ENCODE measurements around the gene GLRX. TPM values are rescaled to one million over a fixed set of nuclear protein-coding genes. Genes with fewer than 3 reads are reported as not detected.

Gene GLRX
- total and polyA plus RNA-seq, 2 donors (not counting 1 experiment from before 2014, with no cell fraction given), result 91.8 to 429 TPM

DNA sequence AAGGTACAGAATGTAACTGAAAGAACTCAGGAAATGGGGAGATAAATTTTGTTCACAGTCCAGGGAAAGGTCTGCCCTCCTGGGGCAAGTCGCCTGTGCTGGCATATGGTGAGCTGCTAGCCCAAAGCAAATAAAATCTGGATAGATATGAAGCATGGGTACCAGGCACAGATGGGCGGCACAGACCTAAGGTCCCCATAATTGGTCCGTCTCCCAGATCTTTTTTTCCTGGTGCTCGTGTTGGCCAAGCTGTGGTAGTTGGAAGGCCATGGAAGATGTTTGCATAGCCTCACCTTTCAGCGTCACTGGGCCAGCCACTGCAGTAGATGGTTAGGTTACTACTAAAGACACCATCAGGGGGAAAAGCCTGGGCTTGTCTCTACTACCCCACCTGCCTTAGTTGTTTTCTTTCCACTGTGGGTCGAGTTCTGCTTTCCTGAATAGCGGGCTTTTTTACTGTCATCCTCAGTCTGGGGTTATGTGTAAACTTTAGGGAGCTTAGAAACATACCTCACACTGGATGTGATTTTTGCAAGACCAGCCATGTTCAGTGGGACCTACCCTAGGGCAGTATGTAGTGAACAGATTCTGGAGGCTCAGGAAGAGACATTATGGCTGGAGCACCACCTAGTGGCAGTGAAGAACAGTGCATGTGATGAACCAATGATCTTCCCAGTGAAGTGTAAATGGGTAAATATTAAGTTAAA is 24.2 kb upstream of the GLRX start:
- Histone ChIP-seq H3K9me3 (ENCODE audit: control insufficient read depth, insufficient read depth, low read depth, low read length) (no peaks in the 10 kb centered on the region), H3K4me1 (ENCODE audit: control insufficient read depth, extremely low read depth, insufficient read depth, low read length) (peaks cover 6% of the 10 kb centered on the region), H2AFZ (ENCODE audit: low read length) (no peak overlapping the region), H3K36me3 (ENCODE audit: control insufficient read depth, insufficient read depth, low read length) (no peaks in the 10 kb centered on the region), H3K27me3 (ENCODE audit: control insufficient read depth, insufficient read depth, low read length) (no peaks in the 10 kb centered on the region), H3K79me2 (ENCODE audit: control insufficient read depth, insufficient read depth, low read length) (no peaks in the 10 kb centered on the region), H3K27ac (ENCODE audit: insufficient read depth, low read length) (no peak overlapping the region), H4K20me1 (ENCODE audit: control insufficient read depth, extremely low read depth, insufficient read depth, low read length) (no peaks in the 10 kb centered on the region), H3K9ac (ENCODE audit: insufficient read depth, low read length) (no peak overlapping the region), H3K4me3 (replicated peaks in 1 of 4; ENCODE audit: control extremely low read depth in 1 of 4, insufficient read depth in 1 of 4, low read depth in 3 of 4, low read length in 4 of 4) (no peak overlapping the region), H3K4me2 (ENCODE audit: extremely low read depth, insufficient read depth, low read length) (no peak overlapping the region)
- DNase-seq (ENCODE audit: low read depth in 2 of 2), result peak; percentile 59 to 85
- TF ChIP-seq EZH2 (IDR thresholded peaks at IDR 0.05; ENCODE audit: low read length, missing control alignments), result no peak
- TF ChIP-seq, protein P1, sequence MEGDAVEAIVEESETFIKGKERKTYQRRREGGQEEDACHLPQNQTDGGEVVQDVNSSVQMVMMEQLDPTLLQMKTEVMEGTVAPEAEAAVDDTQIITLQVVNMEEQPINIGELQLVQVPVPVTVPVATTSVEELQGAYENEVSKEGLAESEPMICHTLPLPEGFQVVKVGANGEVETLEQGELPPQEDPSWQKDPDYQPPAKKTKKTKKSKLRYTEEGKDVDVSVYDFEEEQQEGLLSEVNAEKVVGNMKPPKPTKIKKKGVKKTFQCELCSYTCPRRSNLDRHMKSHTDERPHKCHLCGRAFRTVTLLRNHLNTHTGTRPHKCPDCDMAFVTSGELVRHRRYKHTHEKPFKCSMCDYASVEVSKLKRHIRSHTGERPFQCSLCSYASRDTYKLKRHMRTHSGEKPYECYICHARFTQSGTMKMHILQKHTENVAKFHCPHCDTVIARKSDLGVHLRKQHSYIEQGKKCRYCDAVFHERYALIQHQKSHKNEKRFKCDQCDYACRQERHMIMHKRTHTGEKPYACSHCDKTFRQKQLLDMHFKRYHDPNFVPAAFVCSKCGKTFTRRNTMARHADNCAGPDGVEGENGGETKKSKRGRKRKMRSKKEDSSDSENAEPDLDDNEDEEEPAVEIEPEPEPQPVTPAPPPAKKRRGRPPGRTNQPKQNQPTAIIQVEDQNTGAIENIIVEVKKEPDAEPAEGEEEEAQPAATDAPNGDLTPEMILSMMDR (conservative IDR thresholded peaks at IDR 0.05 in 1 of 2, IDR thresholded peaks at IDR 0.05 in 1 of 2; ENCODE audit: low read depth in 1 of 2, low read length in 2 of 2), result peak; percentile 97 to 98

DNA sequence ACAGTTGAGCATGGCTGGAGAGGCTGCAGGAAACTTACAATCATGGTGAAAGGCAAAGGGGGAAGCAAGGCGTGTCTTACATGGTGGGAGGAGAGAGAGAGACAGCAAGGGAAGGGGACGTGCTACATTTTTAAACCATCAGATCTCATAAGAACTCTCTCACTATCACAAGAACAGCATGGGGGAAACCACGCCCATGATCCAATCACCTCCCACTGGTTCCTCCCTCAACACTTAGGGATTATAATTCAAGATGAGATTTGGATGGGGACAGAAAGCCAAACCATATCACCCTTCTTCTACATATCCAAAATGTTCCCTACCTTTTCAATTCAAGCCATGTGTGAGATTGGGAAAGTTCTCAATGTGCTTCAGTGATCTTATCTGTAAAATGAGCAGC is 22.9 kb upstream of the GLRX start:
- Histone ChIP-seq H4K20me1 (ENCODE audit: control insufficient read depth, extremely low read depth, insufficient read depth, low read length) (no peaks in the 10 kb centered on the region), H3K9me3 (ENCODE audit: control insufficient read depth, insufficient read depth, low read depth, low read length) (no peaks in the 10 kb centered on the region), H3K9ac (ENCODE audit: insufficient read depth, low read length) (no peak overlapping the region), H3K4me2 (ENCODE audit: extremely low read depth, insufficient read depth, low read length) (no peak overlapping the region), H3K27me3 (ENCODE audit: control insufficient read depth, insufficient read depth, low read length) (no peaks in the 10 kb centered on the region), H2AFZ (ENCODE audit: low read length) (no peak overlapping the region), H3K27ac (ENCODE audit: insufficient read depth, low read length) (no peak overlapping the region), H3K4me3 (replicated peaks in 1 of 4; ENCODE audit: control extremely low read depth in 1 of 4, insufficient read depth in 1 of 4, low read depth in 3 of 4, low read length in 4 of 4) (no peak overlapping the region), H3K36me3 (ENCODE audit: control insufficient read depth, insufficient read depth, low read length) (no peaks in the 10 kb centered on the region), H3K79me2 (ENCODE audit: control insufficient read depth, insufficient read depth, low read length) (no peaks in the 10 kb centered on the region), H3K4me1 (ENCODE audit: control insufficient read depth, extremely low read depth, insufficient read depth, low read length) (peaks cover 6% of the 10 kb centered on the region)
- no peak for TF ChIP-seq EZH2 (IDR thresholded peaks at IDR 0.05; ENCODE audit: low read length, missing control alignments)
- TF ChIP-seq, protein P1 (conservative IDR thresholded peaks at IDR 0.05 in 1 of 2, IDR thresholded peaks at IDR 0.05 in 1 of 2; ENCODE audit: low read depth in 1 of 2, low read length in 2 of 2), result no peak
- DNase-seq (ENCODE audit: low read depth in 2 of 2), result no peak

DNA sequence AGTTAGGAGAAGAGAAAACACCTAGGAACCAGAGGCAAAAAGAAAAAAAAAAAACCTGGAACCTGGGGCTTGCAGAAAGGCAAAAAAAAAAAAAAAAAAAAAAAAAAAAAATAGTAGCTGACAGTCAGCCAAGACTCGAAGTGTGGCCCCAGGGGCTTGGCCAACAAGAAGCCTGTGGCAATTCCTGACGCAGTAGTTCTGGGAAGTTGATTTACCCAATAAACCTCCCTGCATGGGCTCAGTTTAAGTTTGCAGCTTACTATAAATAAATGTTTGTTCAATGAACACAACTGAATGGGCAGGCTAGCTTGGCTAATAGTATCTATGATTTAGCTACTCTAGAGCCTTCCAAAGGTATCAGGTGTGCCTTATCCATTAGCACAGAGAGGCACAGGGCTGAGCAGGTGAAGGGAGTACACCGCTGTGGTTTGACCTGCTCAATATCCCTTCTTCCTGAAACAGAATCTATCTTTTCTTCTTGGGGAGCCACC is 21.3 kb upstream of the GLRX start:
- no peak overlapping the region for H3K4me3 ChIP-seq (replicated peaks in 1 of 4; ENCODE audit: control extremely low read depth in 1 of 4, insufficient read depth in 1 of 4, low read depth in 3 of 4, low read length in 4 of 4)
- peak in 1 of 2 donors; percentile 79 for DNase-seq (ENCODE audit: low read depth in 2 of 2)

More for the DNA sequence above, 21.3 kb upstream of the GLRX start:
- Histone ChIP-seq H3K27me3 (ENCODE audit: control insufficient read depth, insufficient read depth, low read length) (no peaks in the 10 kb centered on the region), H3K79me2 (ENCODE audit: control insufficient read depth, insufficient read depth, low read length) (no peaks in the 10 kb centered on the region), H2AFZ (ENCODE audit: low read length) (no peak overlapping the region), H3K36me3 (ENCODE audit: control insufficient read depth, insufficient read depth, low read length) (no peaks in the 10 kb centered on the region), H3K9ac (ENCODE audit: insufficient read depth, low read length) (no peak overlapping the region), H3K4me1 (ENCODE audit: control insufficient read depth, extremely low read depth, insufficient read depth, low read length) (peaks cover 6% of the 10 kb centered on the region), H3K4me2 (ENCODE audit: extremely low read depth, insufficient read depth, low read length) (no peak overlapping the region), H3K9me3 (ENCODE audit: control insufficient read depth, insufficient read depth, low read depth, low read length) (no peaks in the 10 kb centered on the region), H4K20me1 (ENCODE audit: control insufficient read depth, extremely low read depth, insufficient read depth, low read length) (no peaks in the 10 kb centered on the region), H3K27ac (ENCODE audit: insufficient read depth, low read length) (no peak overlapping the region)
- TF ChIP-seq, protein P1 (conservative IDR thresholded peaks at IDR 0.05 in 1 of 2, IDR thresholded peaks at IDR 0.05 in 1 of 2; ENCODE audit: low read depth in 1 of 2, low read length in 2 of 2), result no peak
- TF ChIP-seq EZH2 (IDR thresholded peaks at IDR 0.05; ENCODE audit: low read length, missing control alignments), result no peak
